ENCODE measurements around the gene TAMM41. TPM values are rescaled to one million over a fixed set of nuclear protein-coding genes. Genes with fewer than 3 reads are reported as not detected.
"Not testable (repeated sequence)": the region's sequence is repeated elsewhere in the genome, so short reads cannot be mapped to it uniquely, and the experiment has no call there.

TAMM41 gene
- polyA plus RNA-seq (ENCODE audit: insufficient read length in 4 of 4), result 10 to 100 TPM; 17.7 to 21.1 (median 19.0) TPM

- peak; percentile 70 to 76 (median 73) for DNase-seq (ENCODE audit: low read depth in 4 of 4, low spot score in 3 of 4)
Observed at GRCh38 chr3:11846281-11847266, at the start of gene TAMM41. Gene TAMM41 (minus strand): TSS chr3:11846885. CDS start chr3:11846636, 249 bp downstream.

- DNase-seq (ENCODE audit: low read depth in 4 of 4, low spot score in 3 of 4), result no peak
Observed at GRCh38 chr3:11878837-11879236, 32.2 kb upstream of the TAMM41 start.

GRCh38 chr3:11874707-11875106 is 28.0 kb upstream of the TAMM41 start:
- not testable (repeated sequence) for DNase-seq (ENCODE audit: low read depth in 4 of 4, low spot score in 3 of 4)

GRCh38 chr3:11863739-11864138 is 17.1 kb upstream of the TAMM41 start:
- not testable (repeated sequence) for DNase-seq (ENCODE audit: low read depth in 4 of 4, low spot score in 3 of 4)

GRCh38 chr3:11862584-11862983 is 15.9 kb upstream of the TAMM41 start:
- DNase-seq (ENCODE audit: low read depth in 4 of 4, low spot score in 3 of 4), result not testable (repeated sequence)

GRCh38 chr3:11862145-11862544 is 15.5 kb upstream of the TAMM41 start:
- DNase-seq (ENCODE audit: low read depth in 4 of 4, low spot score in 3 of 4), result not testable (repeated sequence)

GRCh38 chr3:11860213-11860612 is 13.5 kb upstream of the TAMM41 start:
- not testable (repeated sequence) for DNase-seq (ENCODE audit: low read depth in 4 of 4, low spot score in 3 of 4)

- DNase-seq (ENCODE audit: low read depth in 4 of 4, low spot score in 3 of 4), result no peak
Observed at GRCh38 chr3:11853450-11853849, 6.8 kb upstream of the TAMM41 start.

- DNase-seq (ENCODE audit: low read depth in 4 of 4, low spot score in 3 of 4), result no peak
Observed at GRCh38 chr3:11850003-11850402, 3.3 kb upstream of the TAMM41 start.

- no peak for DNase-seq (ENCODE audit: low read depth in 4 of 4, low spot score in 3 of 4)
Observed at GRCh38 chr3:11847607-11848006, 922 bp upstream of the TAMM41 start.

- no peak for DNase-seq (ENCODE audit: low read depth in 4 of 4, low spot score in 3 of 4)
Observed at GRCh38 chr3:11845651-11846050, 1.0 kb downstream of the TAMM41 start.

GRCh38 chr3:11844891-11845290 is 1.8 kb downstream of the TAMM41 start:
- DNase-seq (ENCODE audit: low read depth in 4 of 4, low spot score in 3 of 4), result no peak

- DNase-seq (ENCODE audit: low read depth in 4 of 4, low spot score in 3 of 4), result no peak
Observed at GRCh38 chr3:11835028-11835639, 11.6 kb downstream of the TAMM41 start.

- no peak for DNase-seq (ENCODE audit: low read depth in 4 of 4, low spot score in 3 of 4)
Observed at GRCh38 chr3:11832981-11833905, 13.4 kb downstream of the TAMM41 start.

GRCh38 chr3:11829416-11829815 is 17.3 kb downstream of the TAMM41 start:
- no peak for DNase-seq (ENCODE audit: low read depth in 4 of 4, low spot score in 3 of 4)

GRCh38 chr3:11826628-11827265 is 19.9 kb downstream of the TAMM41 start:
- no peak for DNase-seq (ENCODE audit: low read depth in 4 of 4, low spot score in 3 of 4)

GRCh38 chr3:11825301-11825700 is 21.4 kb downstream of the TAMM41 start:
- DNase-seq (ENCODE audit: low read depth in 4 of 4, low spot score in 3 of 4), result no peak

GRCh38 chr3:11820531-11821041 is 26.1 kb downstream of the TAMM41 start:
- DNase-seq (ENCODE audit: low read depth in 4 of 4, low spot score in 3 of 4), result no peak

GRCh38 chr3:11819146-11819689 is 27.5 kb downstream of the TAMM41 start:
- DNase-seq (ENCODE audit: low read depth in 4 of 4, low spot score in 3 of 4), result no peak

GRCh38 chr3:11818033-11818432 is 28.7 kb downstream of the TAMM41 start:
- DNase-seq (ENCODE audit: low read depth in 4 of 4, low spot score in 3 of 4), result no peak

Data from right renal pelvis (tissue), 4 donors.